GM18502 (cell line): Measurements from ENCODE around the gene ALDH3B1.

Source experiments
- ATAC-seq: cut with Tn5 transposase; IDR thresholded peaks from one replicate; pipeline ENCODE4 v1.9.1; 2021; ENCODE audit warnings: mild to moderate bottlenecking; ENCODE audit not compliant: unreplicated experiment, poor library complexity

The ALDH3B1 gene

GRCh38 chr11:67996622-67997474 is 13.3 kb upstream of the ALDH3B1 start:
- no peak for ATAC-seq

DNA sequence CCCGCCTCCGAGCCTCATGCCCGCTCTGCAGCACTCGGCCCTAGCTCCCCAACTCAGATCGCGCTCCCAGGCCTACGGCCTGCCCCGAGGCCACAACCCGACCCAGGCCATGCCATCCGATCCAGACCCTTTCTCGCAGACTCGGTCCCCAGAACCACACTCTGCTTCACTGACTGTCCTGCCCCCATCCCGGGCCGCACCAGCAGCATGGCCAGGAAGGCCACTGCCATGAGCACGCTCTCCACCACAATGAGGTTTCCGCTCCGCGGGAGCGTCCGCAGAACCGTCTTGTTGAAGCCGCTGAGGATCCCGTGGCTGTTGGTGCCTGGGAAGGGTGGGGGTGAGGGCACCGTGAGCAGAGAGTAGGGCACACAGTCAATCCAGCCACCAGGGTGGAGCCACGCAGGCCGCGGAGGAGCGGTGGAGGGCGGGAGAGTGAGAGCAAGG is 12.6 kb upstream of the ALDH3B1 start:
- no peak for ATAC-seq

- no peak for ATAC-seq
These were observed 11.7 kb upstream of the ALDH3B1 start for GRCh38 chr11:67998150-67999045.

DNA sequence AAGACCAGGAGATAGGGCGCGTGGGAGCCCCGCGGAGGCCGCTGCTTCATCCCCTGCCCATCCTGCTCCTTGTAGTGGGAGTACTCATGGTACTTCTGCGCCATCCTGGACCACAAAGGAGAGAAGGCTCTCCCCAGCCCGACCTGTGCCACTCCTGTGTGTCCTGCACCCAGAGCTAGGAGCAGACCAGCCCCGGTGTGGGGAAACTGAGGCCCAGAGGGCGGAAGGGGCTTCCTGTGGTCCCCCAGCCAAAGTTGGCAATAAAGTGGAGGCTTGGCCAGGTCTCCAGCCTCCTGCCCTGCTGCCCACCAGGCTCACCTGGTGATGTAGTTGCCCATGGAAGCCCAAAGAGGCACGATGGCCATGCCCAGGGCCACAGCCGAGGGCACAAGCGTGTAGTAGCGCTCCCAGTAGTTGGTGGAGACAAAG is 10.9 kb upstream of the ALDH3B1 start:
- ATAC-seq = no peak

- no peak for ATAC-seq
These were observed 10.4 kb upstream of the ALDH3B1 start for GRCh38 chr11:67999704-68000103.

GRCh38 chr11:68002575-68002937 is 7.6 kb upstream of the ALDH3B1 start:
- ATAC-seq = peak; percentile 25

- ATAC-seq = peak; percentile 42
These were observed 6.9 kb upstream of the ALDH3B1 start for GRCh38 chr11:68002938-68003845.

- peak; percentile 62 for ATAC-seq
These were observed 6.1 kb upstream of the ALDH3B1 start, which contains the start of gene UNC93B1 for GRCh38 chr11:68003846-68004550. Gene UNC93B1 (minus strand): TSS chr11:68004097. CDS start chr11:68004043, 54 bp downstream.

- no peak for ATAC-seq
These were observed 5.4 kb upstream of the ALDH3B1 start for GRCh38 chr11:68004551-68005335.

- ATAC-seq = no peak
These were observed 3.4 kb upstream of the ALDH3B1 start for GRCh38 chr11:68006606-68007166.

DNA sequence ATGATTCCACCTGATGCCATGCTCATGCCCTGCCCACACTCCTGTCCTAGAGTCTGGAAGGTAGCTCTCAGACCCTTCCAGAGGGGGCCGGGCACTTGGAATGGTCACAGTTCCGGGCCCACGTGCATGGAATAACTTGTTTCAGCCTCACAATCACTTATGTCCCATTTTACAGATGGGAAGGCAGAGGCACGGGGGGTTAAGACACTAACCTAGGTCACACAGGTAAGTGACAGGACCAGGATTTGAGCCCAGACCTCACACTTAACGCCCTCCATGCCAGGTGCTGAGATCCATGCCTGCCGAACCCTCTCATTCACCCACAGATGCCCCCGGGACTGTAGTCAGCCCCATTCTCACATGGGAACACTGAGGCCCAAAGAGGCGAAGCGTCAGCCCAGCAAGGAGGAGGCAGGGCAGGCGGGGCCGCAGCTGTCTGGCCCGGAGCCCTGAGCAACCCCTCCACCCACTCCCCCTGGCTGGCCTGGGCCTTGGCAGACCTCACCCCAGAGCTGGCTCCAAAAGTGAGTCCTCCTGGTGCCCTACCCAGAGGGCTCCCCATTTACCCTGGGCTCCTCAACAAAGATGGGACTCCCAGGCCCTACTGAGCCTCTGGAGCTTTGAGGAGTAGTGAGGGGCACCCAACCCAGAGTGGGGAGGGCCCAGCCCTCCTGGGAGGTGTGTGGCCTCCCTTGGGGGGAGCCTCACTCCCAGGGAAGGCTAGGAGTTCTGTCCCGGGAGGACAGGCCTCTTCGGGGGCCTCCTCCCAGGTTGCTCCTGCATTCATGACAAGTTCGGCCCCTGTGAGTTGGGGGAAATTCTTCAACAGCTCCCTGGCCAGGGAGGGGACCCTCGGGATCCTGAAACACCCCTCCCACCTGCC is 2.4 kb upstream of the ALDH3B1 start:
- no peak for ATAC-seq

GRCh38 chr11:68008381-68009337 is 1.5 kb upstream of the ALDH3B1 start:
- no peak for ATAC-seq

DNA sequence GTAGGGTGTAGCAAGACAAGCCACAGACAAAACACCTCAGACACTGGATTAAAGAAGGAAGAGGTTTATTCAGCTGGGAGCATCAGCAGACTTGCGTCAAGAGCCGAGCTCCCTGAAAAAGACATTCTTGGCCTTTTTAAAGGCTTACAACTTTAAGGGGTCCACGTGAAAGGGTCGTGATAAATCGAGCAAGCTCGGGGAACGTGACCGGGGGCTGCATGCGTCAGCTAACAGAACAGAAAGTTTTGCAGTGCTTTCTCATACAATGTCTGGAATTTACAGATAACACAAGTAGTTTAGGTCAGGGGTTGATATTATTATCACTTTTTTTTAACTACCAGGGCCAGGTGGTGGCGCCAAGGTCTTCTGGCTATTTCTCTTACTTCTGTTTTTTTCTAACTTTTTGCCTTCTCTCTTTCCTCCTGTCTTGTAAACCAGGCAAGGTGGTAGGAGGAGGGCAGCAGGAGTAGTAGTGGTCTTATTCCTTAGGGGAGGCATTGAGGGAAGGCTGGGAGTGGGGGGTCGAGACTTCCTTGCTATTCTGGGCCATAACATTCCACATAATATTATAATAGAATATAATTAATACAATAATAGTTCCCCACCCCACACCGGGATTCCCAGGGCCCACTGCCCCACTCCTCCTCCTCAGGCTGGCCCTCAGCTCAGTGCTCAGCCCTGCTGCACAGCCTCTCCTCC is 587 bp upstream of the ALDH3B1 start:
- ATAC-seq = no peak

DNA sequence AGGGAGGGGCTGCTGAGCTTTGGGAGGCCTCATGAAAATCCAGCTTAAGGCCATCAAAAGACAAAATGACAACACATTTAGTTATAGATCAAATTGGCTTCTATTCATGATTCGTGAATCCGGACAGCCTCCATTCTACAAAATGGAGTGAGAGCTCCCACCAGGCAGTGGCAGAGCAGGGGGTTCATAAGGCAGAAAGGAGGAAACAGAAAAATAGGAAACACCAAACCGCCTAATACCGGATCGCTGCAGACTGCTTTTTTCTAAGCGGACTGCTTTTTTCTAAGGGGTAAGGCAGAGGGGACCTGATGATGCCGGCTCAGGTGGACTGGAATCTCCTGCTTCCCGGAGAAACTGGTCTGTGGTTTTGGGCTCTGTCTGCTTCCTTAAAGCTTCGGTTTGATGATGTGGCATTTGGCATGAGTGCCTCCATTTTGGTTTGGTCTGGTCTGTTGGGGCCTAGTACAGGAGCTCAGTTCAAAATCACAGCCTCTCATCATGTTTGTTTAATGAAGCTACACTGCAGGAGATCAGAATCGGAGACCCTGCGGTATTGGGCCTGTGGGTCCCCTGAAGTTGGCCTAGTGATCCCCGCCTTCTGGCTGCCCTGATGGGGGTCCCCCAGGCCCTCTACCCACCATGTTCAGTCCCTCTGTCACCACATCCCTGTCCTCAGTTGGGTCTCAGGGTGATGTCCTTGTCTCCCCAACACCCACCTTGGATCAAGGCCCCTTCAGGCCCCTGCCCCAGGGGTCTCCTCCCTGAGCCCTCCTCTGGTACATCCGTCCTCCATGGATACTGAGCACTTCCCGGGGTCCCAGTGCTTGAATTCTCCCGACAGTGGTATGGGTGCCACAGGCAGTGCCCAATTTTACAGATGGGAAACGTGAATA is 1.2 kb downstream of the ALDH3B1 start:
- no peak for ATAC-seq
